A549 (cell line): Measurements from ENCODE around the gene ABCC6. TPM values are rescaled to one million over a fixed set of nuclear protein-coding genes. Genes with fewer than 3 reads are reported as not detected.
"Not testable (repeated sequence)": the region's sequence is repeated elsewhere in the genome, so short reads cannot be mapped to it uniquely, and the experiment has no call there.

ENCODE experiments used
- ATAC-seq, 2 experiments: fragments of 200-7000 bp in 1 of 2; fragments of >200 bp in 1 of 2; cut with Nextera tagmentation in 1 of 2; cut with Tn5 transposase in 1 of 2; 3 replicates each; pipeline versions ENCODE4 v1.8.0 to v1.9.1; 2018 to 2020; ENCODE audit warnings: mild to moderate bottlenecking in 1 of 2, moderate library complexity in 1 of 2
- CTCF ChIA-PET: fragments of 300-600 bp; sonication (Branson Sonifier 250); formaldehyde crosslinking; extraction: SDS; loops from one replicate; lab custom pipeline; 2021; ENCODE audit warnings: antibody characterized with exemption, inconsistent platforms; lab: Yijun Ruan, JAX
- POLR2A ChIA-PET: fragments of 350-600 bp; formaldehyde crosslinking; extraction: SDS; loops from one replicate; lab custom pipeline; 2021; ENCODE audit warnings: antibody characterized with exemption, inconsistent platforms; lab: Yijun Ruan, JAX
- DNase-seq, 2 experiments: peaks; one replicate each; pipeline versions ENCODE4 v3.0.0 to v3.0.0-alpha.2; 2011 to 2016; ENCODE audit warnings: low read depth in 1 of 2, low spot score in 1 of 2
- FAIRE-seq: peaks from 2 replicates; lab custom pipeline; 2011; peaks lifted over from hg19 to GRCh38; lab: Jason Lieb, UNC
- H3K27ac ChIP-seq, 2 experiments: fragments of >200 bp; sonication (Bioruptor Twin); formaldehyde crosslinking; 3 replicates each; pipeline ENCODE4 v1.5.1; 2016 to 2017
- H3K4me1 ChIP-seq: fragments of >200 bp; sonication (Bioruptor Twin); formaldehyde crosslinking; 3 replicates; pipeline ENCODE4 v1.6.1; 2016
- H3K4me2 ChIP-seq: fragments of >200 bp; sonication (Bioruptor Twin); formaldehyde crosslinking; 3 replicates; pipeline ENCODE4 v1.6.1; 2016
- H3K4me3 ChIP-seq: fragments of >200 bp; sonication (Bioruptor Twin); formaldehyde crosslinking; 3 replicates; pipeline ENCODE4 v1.5.1; 2016
- H3K9me3 ChIP-seq: fragments of >200 bp; sonication (Bioruptor Twin); formaldehyde crosslinking; 3 replicates; pipeline ENCODE4 v1.6.1; 2016
- BHLHE40 ChIP-seq: IDR thresholded peaks from 2 replicates; pipeline ENCODE4 v1.6.1; 2012; ENCODE audit warnings: low read depth, low read length, inconsistent platforms
- EP300 ChIP-seq, 2 experiments: fragments of >200 bp; sonication (Bioruptor Twin); formaldehyde crosslinking; IDR thresholded peaks; 2 replicates in 1 of 2; 3 replicates in 1 of 2; pipeline ENCODE4 v1.6.1; 2016 to 2017
- GATA3 ChIP-seq: IDR thresholded peaks from 2 replicates; pipeline ENCODE4 v1.6.1; 2012; ENCODE audit warnings: borderline replicate concordance
- HOXB13 ChIP-seq: fragments of 250-450 bp; sonication (Bioruptor Pico); IDR thresholded peaks from 2 replicates; pipeline ENCODE4 v1.5.0; 2020; ENCODE audit warnings: low read depth, mild to moderate bottlenecking, moderate library complexity
- KDM1A ChIP-seq: fragments of 200-600 bp; sonication (generic); IDR thresholded peaks from 2 replicates; pipeline ENCODE4 v1.6.1; 2016; ENCODE audit warnings: low read depth, mild to moderate bottlenecking
- MAZ ChIP-seq: fragments of 150-350 bp; IDR thresholded peaks from 2 replicates; pipeline ENCODE4 v1.6.1; 2014; ENCODE audit warnings: antibody characterized with exemption, low read depth, low read length, borderline replicate concordance
- MYC ChIP-seq: IDR thresholded peaks from 2 replicates; pipeline ENCODE4 v1.6.1; 2012; ENCODE audit warnings: mild to moderate bottlenecking, inconsistent platforms, low read length, improper control_type of control experiment, borderline replicate concordance
- NFE2L2 ChIP-seq: fragments of 150-350 bp; conservative IDR thresholded peaks from 2 replicates; pipeline ENCODE4 v1.6.1; 2014; ENCODE audit warnings: low read length
- PHF8 ChIP-seq: fragments of 200-600 bp; sonication (generic); IDR thresholded peaks from 2 replicates; pipeline ENCODE4 v1.6.1; 2016; ENCODE audit warnings: low read depth, mild to moderate bottlenecking, antibody characterized with exemption, moderate library complexity, borderline replicate concordance
- POLR2A ChIP-seq: IDR thresholded peaks from 2 replicates; pipeline ENCODE4 v1.6.1; 2012; ENCODE audit warnings: mild to moderate bottlenecking, low read length
- POLR2AphosphoS2 ChIP-seq: conservative IDR thresholded peaks from 2 replicates; pipeline ENCODE4 v1.6.1; 2012; ENCODE audit warnings: low read length, improper control_type of control experiment, inconsistent platforms
- RAD21 ChIP-seq, 2 experiments: fragments of >200 bp in 1 of 2; sonication (Bioruptor Twin) in 1 of 2; formaldehyde crosslinking in 1 of 2; IDR thresholded peaks in 1 of 2; conservative IDR thresholded peaks in 1 of 2; 2 replicates in 1 of 2; 3 replicates in 1 of 2; pipeline ENCODE4 v1.6.1; 2012 to 2018; ENCODE audit warnings: inconsistent platforms in 1 of 2
- RCOR1 ChIP-seq: fragments of 150-350 bp; IDR thresholded peaks from 2 replicates; pipeline ENCODE4 v1.6.1; 2014; ENCODE audit warnings: antibody characterized with exemption, low read length, low read depth
- RNF2 ChIP-seq: fragments of 200-600 bp; sonication (generic); IDR thresholded peaks from 2 replicates; pipeline ENCODE4 v1.6.1; 2016; ENCODE audit warnings: low read depth, mild to moderate bottlenecking, antibody characterized with exemption, moderate library complexity, borderline replicate concordance
- SMC3 ChIP-seq: fragments of >200 bp; sonication (Bioruptor Twin); formaldehyde crosslinking; IDR thresholded peaks from 3 replicates; pipeline ENCODE4 v1.6.1; 2018; ENCODE audit warnings: inconsistent platforms
- TP53 ChIP-seq: fragments of 250-450 bp; sonication (Bioruptor Pico); IDR thresholded peaks from 2 replicates; pipeline ENCODE4 v1.5.0; 2021; ENCODE audit warnings: mild to moderate bottlenecking, moderate library complexity
- ZNF302 ChIP-seq: fragments of 250-450 bp; sonication (Bioruptor Pico); IDR thresholded peaks from 2 replicates; pipeline ENCODE4 v1.9.0; 2021; ENCODE audit warnings: inconsistent platforms, mild to moderate bottlenecking, moderate library complexity
- WGBS: methylation state at CpG from one replicate; pipeline ENCODE4 v1.1.6; 2017; ENCODE audit errors: missing lambda C conversion rate; 5-methylcytosine and 5-hydroxymethylcytosine counted together
- polyA plus RNA-seq, 4 experiments: library from polyadenylated mRNA; depleted of rRNA in 3 of 4; stranded (reverse); fragments of >200 nt; fragmentation: RNase III in 1 of 4; extraction: RNeasy Plus Mini Kit Qiagen cat#74134 plus additional on column Dnase treatment in 1 of 4; gene quantifications; 2 replicates in 3 of 4; 3 replicates in 1 of 4; pipeline ENCODE4 v1.2.3, GENCODE V29; 2011 to 2017
- TF ChIP-seq, protein P1 (sequence below): IDR thresholded peaks from 2 replicates; pipeline ENCODE4 v1.6.1; 2012; ENCODE audit warnings: low read depth, borderline replicate concordance
- TF ChIP-seq, protein P2 (sequence below): IDR thresholded peaks from 2 replicates; pipeline ENCODE4 v1.6.1; 2012
- TF ChIP-seq, protein P3 (sequence below): fragments of 450-650 bp; IDR thresholded peaks from 2 replicates; pipeline ENCODE4 v1.6.1; 2014; ENCODE audit warnings: antibody characterized with exemption

Gene ABCC6
- polyA plus RNA-seq, 2 of the 4 experiments (the other 2 are of a cell fraction) = 3.6 to 5.0 TPM

GRCh38 chr16:16162591-16162990 is 60.7 kb downstream of the ABCC6 start:
- Histone ChIP-seq H3K4me1 (no peaks in the 10 kb centered on the region), H3K4me2 (no peak overlapping the region), H3K4me3 (no peak overlapping the region), H3K27ac (no peak overlapping the region), H3K9me3 (no peaks in the 10 kb centered on the region)
- 63% methylated on average over 3 of the region's 3 CpGs for WGBS
- CTCF ChIA-PET = interaction anchor here (0.6 to 2.5 kb wide), 5 partner anchors 11 to 406 kb away, joined by 3 to 12 read pairs (median 3); no protein-coding TSS in a partner anchor
- DNase-seq (no peak), ATAC-seq (no peak), FAIRE-seq (no peak)
- TF ChIP-seq POLR2A (no peak), NFE2L2 (no peak), RAD21 (conservative IDR thresholded peaks at IDR 0.05 in 1 of 2, IDR thresholded peaks at IDR 0.05 in 1 of 2) (no peak), PHF8 (no peak), BHLHE40 (no peak), TP53 (CRISPR knock-in tag) (no peak), RNF2 (no peak), ZNF302 (CRISPR knock-in tag) (no peak)
- TF ChIP-seq, protein P1, sequence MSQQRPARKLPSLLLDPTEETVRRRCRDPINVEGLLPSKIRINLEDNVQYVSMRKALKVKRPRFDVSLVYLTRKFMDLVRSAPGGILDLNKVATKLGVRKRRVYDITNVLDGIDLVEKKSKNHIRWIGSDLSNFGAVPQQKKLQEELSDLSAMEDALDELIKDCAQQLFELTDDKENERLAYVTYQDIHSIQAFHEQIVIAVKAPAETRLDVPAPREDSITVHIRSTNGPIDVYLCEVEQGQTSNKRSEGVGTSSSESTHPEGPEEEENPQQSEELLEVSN = no peak
- POLR2A ChIA-PET = interaction anchor here (0.6 kb wide), 1 partner anchor 390 kb away, joined by 3 read pairs; no protein-coding TSS in a partner anchor

- H3K4me1 ChIP-seq, DNase-seq, POLR2A ChIA-PET, H3K4me3 ChIP-seq, H3K9me3 ChIP-seq, H3K4me2 ChIP-seq, ATAC-seq, FAIRE-seq, H3K27ac ChIP-seq: not testable (repeated sequence)
- 64% methylated on average over 5 of the region's 5 CpGs for WGBS
- CTCF ChIA-PET = interaction anchor here (1.0 to 2.5 kb wide), 3 partner anchors 10 to 384 kb away, joined by 3 to 12 read pairs (median 4); no protein-coding TSS in a partner anchor
These were observed 61.5 kb downstream of the ABCC6 start for GRCh38 chr16:16161840-16162239.

GRCh38 chr16:16161319-16161718 is 62.0 kb downstream of the ABCC6 start:
- WGBS = 66% methylated on average over 5 of the region's 5 CpGs
- Histone ChIP-seq H3K4me2 (no peak overlapping the region), H3K4me3 (no peak overlapping the region)
- TF ChIP-seq EP300 (IDR thresholded peaks at IDR 0.05) = no peak
- TF ChIP-seq, protein P2, sequence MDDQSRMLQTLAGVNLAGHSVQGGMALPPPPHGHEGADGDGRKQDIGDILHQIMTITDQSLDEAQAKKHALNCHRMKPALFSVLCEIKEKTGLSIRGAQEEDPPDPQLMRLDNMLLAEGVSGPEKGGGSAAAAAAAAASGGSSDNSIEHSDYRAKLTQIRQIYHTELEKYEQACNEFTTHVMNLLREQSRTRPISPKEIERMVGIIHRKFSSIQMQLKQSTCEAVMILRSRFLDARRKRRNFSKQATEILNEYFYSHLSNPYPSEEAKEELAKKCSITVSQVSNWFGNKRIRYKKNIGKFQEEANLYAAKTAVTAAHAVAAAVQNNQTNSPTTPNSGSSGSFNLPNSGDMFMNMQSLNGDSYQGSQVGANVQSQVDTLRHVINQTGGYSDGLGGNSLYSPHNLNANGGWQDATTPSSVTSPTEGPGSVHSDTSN = no peak
- TF ChIP-seq SMC3 = no peak
- TF ChIP-seq HOXB13 (CRISPR knock-in tag) = no peak
- TF ChIP-seq MYC = no peak
- TF ChIP-seq MAZ = no peak
- no peak for TF ChIP-seq RCOR1
- TF ChIP-seq, protein P3, sequence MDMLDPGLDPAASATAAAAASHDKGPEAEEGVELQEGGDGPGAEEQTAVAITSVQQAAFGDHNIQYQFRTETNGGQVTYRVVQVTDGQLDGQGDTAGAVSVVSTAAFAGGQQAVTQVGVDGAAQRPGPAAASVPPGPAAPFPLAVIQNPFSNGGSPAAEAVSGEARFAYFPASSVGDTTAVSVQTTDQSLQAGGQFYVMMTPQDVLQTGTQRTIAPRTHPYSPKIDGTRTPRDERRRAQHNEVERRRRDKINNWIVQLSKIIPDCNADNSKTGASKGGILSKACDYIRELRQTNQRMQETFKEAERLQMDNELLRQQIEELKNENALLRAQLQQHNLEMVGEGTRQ = no peak
- no peak for TF ChIP-seq KDM1A
- no peak for TF ChIP-seq RAD21 (conservative IDR thresholded peaks at IDR 0.05 in 1 of 2, IDR thresholded peaks at IDR 0.05 in 1 of 2)
- TF ChIP-seq NFE2L2 = no peak
- no peak for TF ChIP-seq GATA3
- no peak for TF ChIP-seq POLR2AphosphoS2
- TF ChIP-seq RNF2 = no peak
- TF ChIP-seq, all 56 proteins: peak for 0
- Histone ChIP-seq H3K9me3 (no peaks in the 10 kb centered on the region), H3K27ac (no peak overlapping the region), H3K4me1 (no peaks in the 10 kb centered on the region)
- ATAC-seq = no peak
- ChIA-PET POLR2A (no interaction called here), CTCF (interaction anchor here (1.0 kb wide), 2 partner anchors 9 to 10 kb away, joined by 4 read pairs; no protein-coding TSS in a partner anchor)
- FAIRE-seq = no peak
- DNase-seq = no peak
